K562 (cell line): ENCODE data around the gene LNPEP. TPM values are rescaled to one million over a fixed set of nuclear protein-coding genes. Genes with fewer than 3 reads are reported as not detected.

Source experiments
- ATAC-seq: fragments of 200-7000 bp; cut with Tn5 transposase; 3 replicates; pipeline ENCODE4 v1.9.1; 2020; ENCODE audit warnings: moderate library complexity
- BruUV-seq: library from RNA; stranded (reverse); fragments of 400-500 nt; replicated peaks from 2 replicates; lab custom pipeline; 2021; lab: Mats Ljungman, UMichigan
- CTCF ChIA-PET: fragments of 300-600 bp; formaldehyde crosslinking; extraction: SDS; loops from one replicate; lab custom pipeline; 2021; ENCODE audit warnings: low intra/inter-chr PET ratio; lab: Yijun Ruan, JAX
- POLR2A ChIA-PET: fragments of 300-600, 350-650 bp; sonication (Branson Sonifier 250); formaldehyde crosslinking; extraction: SDS; loops from one replicate; lab custom pipeline; 2021; ENCODE audit warnings: antibody characterized with exemption, inconsistent platforms; lab: Yijun Ruan, JAX
- DNase-seq, 4 experiments: peaks; one replicate each; pipeline versions ENCODE4 v3.0.0 to v3.0.0-alpha.2; 2011 to 2018; ENCODE audit warnings: low spot score in 3 of 4, mixed read lengths in 3 of 4; ENCODE audit errors: extremely low read depth in 1 of 4
- FAIRE-seq: peaks from 2 replicates; lab custom pipeline; 2011; peaks lifted over from hg19 to GRCh38; lab: Jason Lieb, UNC
- H2AFZ ChIP-seq: 2 replicates; pipeline ENCODE4 v1.6.0; 2011; ENCODE audit warnings: low read depth, low read length, control low read depth, inconsistent platforms
- H3K27ac ChIP-seq: fragments of 200-600 bp; 3 replicates; pipeline ENCODE4 v1.8.0; 2011; ENCODE audit warnings: low read depth, mild to moderate bottlenecking, control low read depth, inconsistent platforms, low read length, moderate library complexity, mixed read lengths; ENCODE audit errors: extremely low read depth
- H3K27me3 ChIP-seq, 2 experiments: fragments of 300-600 bp in 1 of 2; 2 replicates in 1 of 2; 3 replicates in 1 of 2; pipeline versions ENCODE4 v1.6.0 to v1.8.0; 2011; ENCODE audit warnings: inconsistent platforms in 2 of 2, low read length in 2 of 2, mild to moderate bottlenecking in 1 of 2, mixed read lengths in 1 of 2, moderate library complexity in 1 of 2; ENCODE audit not compliant: control insufficient read depth in 2 of 2, insufficient read depth in 2 of 2
- H3K36me3 ChIP-seq: fragments of 300-600 bp; 3 replicates; pipeline ENCODE4 v1.8.0; 2011; ENCODE audit warnings: mild to moderate bottlenecking, low read length, inconsistent platforms; ENCODE audit not compliant: control insufficient read depth, insufficient read depth
- H3K4me1 ChIP-seq, 2 experiments: fragments of 200-600 bp in 1 of 2; replicated peaks in 1 of 2; 2 replicates in 1 of 2; 3 replicates in 1 of 2; pipeline versions ENCODE4 v1.5.1 to v1.8.0; 2011; ENCODE audit warnings: inconsistent platforms in 2 of 2, low read length in 2 of 2, mild to moderate bottlenecking in 1 of 2, mixed read lengths in 1 of 2, moderate library complexity in 1 of 2; ENCODE audit not compliant: control insufficient read depth in 2 of 2, insufficient read depth in 2 of 2
- H3K4me2 ChIP-seq: 2 replicates; pipeline ENCODE4 v1.6.1; 2011; ENCODE audit warnings: low read length, control low read depth, inconsistent platforms, mixed read lengths; ENCODE audit not compliant: insufficient read depth
- H3K4me3 ChIP-seq: fragments of 200-600 bp; sonication (generic), shearing (Covaris generic); 2 replicates; pipeline ENCODE4 v1.5.1; 2016; ENCODE audit warnings: control low read depth, inconsistent platforms
- H3K79me2 ChIP-seq: fragments of 200-600 bp; 3 replicates; pipeline ENCODE4 v1.8.0; 2011; ENCODE audit warnings: low read length, inconsistent platforms; ENCODE audit not compliant: control insufficient read depth, insufficient read depth
- H3K9ac ChIP-seq, 2 experiments: 2 replicates each; pipeline versions ENCODE4 v1.6.0 to v1.6.1; 2011; ENCODE audit warnings: low read depth in 2 of 2, low read length in 2 of 2, control low read depth in 1 of 2, inconsistent platforms in 1 of 2, mild to moderate bottlenecking in 1 of 2, mixed read lengths in 1 of 2; ENCODE audit not compliant: insufficient read depth in 1 of 2
- H3K9me1 ChIP-seq: one replicate; pipeline ENCODE4 v1.6.0; 2011; ENCODE audit warnings: inconsistent platforms, mild to moderate bottlenecking, low read length, moderate library complexity; ENCODE audit not compliant: control insufficient read depth, insufficient read depth
- H3K9me3 ChIP-seq: replicated peaks from 2 replicates; pipeline ENCODE4 v1.5.1; 2011; ENCODE audit warnings: low read depth, low read length, inconsistent platforms; ENCODE audit not compliant: control insufficient read depth, insufficient read depth
- H4K20me1 ChIP-seq: replicated peaks from 2 replicates; pipeline ENCODE4 v1.6.1; 2011; ENCODE audit warnings: low read length, inconsistent platforms, mixed read lengths; ENCODE audit not compliant: control insufficient read depth, insufficient read depth
- EGR1 ChIP-seq: fragments of 450-650 bp; conservative IDR thresholded peaks from 2 replicates; pipeline ENCODE4 v1.6.1; 2017; ENCODE audit warnings: mild to moderate bottlenecking
- EP300 ChIP-seq: IDR thresholded peaks from 2 replicates; pipeline ENCODE4 v1.6.1; 2012; ENCODE audit warnings: low read length, improper control_type of control experiment
- HCFC1 ChIP-seq: IDR thresholded peaks from 2 replicates; pipeline ENCODE4 v1.6.1; 2012; ENCODE audit warnings: low read depth, low read length, improper control_type of control experiment
- LEF1 ChIP-seq: fragments of 450-650 bp; IDR thresholded peaks from 2 replicates; pipeline ENCODE4 v1.6.1; 2016; ENCODE audit warnings: mild to moderate bottlenecking
- MGA ChIP-seq: fragments of 450-650 bp; IDR thresholded peaks from 2 replicates; pipeline ENCODE4 v1.6.1; 2016; ENCODE audit warnings: mild to moderate bottlenecking, moderate library complexity
- NEUROD1 ChIP-seq: fragments of 150-350 bp; IDR thresholded peaks from 2 replicates; pipeline ENCODE4 v1.6.1; 2014; ENCODE audit warnings: borderline replicate concordance, low read length, low read depth; ENCODE audit not compliant: partially characterized antibody
- PYGO2 ChIP-seq: fragments of 450-650 bp; IDR thresholded peaks from 2 replicates; pipeline ENCODE4 v1.6.1; 2016; ENCODE audit warnings: mild to moderate bottlenecking, missing genetic modification characterization, moderate library complexity, missing compliant biosample characterization
- RNF2 ChIP-seq: sonication (generic); IDR thresholded peaks from 2 replicates; pipeline ENCODE4 v1.6.1; 2016
- TRIM25 ChIP-seq: fragments of 450-650 bp; IDR thresholded peaks from 2 replicates; pipeline ENCODE4 v1.7.0; 2016; ENCODE audit warnings: borderline replicate concordance
- ZNF212 ChIP-seq: fragments of 450-650 bp; formaldehyde crosslinking; IDR thresholded peaks from 2 replicates; pipeline ENCODE4 v1.4.0; 2020; ENCODE audit warnings: mild to moderate bottlenecking
- WGBS: fragments of 100-300 bp; shearing (Covaris generic); methylation state at CpG from one replicate; pipeline ENCODE4 v1.1.6; 2016; ENCODE audit warnings: low coverage, mixed read lengths; ENCODE audit not compliant: insufficient coverage; ENCODE audit errors: missing lambda C conversion rate; 5-methylcytosine and 5-hydroxymethylcytosine counted together
- in situ Hi-C: fragments of 300-500 bp; cut with MboI; formaldehyde crosslinking; loops from 4 replicates; pipeline ENCODE4 v1.15.0; 2018; ENCODE audit warnings: inconsistent platforms, mixed read lengths
- intact Hi-C: fragments of 100-400 bp; cut with micrococcal nuclease; formaldehyde crosslinking; loops from 2 replicates; pipeline ENCODE4 v1.14.2; 2022
- polyA plus RNA-seq, 8 experiments: library from polyadenylated mRNA; depleted of rRNA in 4 of 8; stranded (reverse) in 5 of 8; unstranded in 3 of 8; fragments of >200 nt; fragmentation: Nextera tagmentation in 2 of 8; fragmentation: Illumina TruSeq in 1 of 8; extraction: Ambion mirVana in 2 of 8; extraction: Trizol in 1 of 8; gene quantifications; 2 replicates each; pipeline versions ENCODE4 v1.2.1 to v1.2.3, GENCODE V29; 2011 to 2014; ENCODE audit warnings: inconsistent platforms in 1 of 8, missing spikeins in 1 of 8
- total RNA-seq, 7 experiments: library from RNA; depleted of rRNA in 6 of 7; stranded (reverse); fragments of >200 nt in 6 of 7; fragmentation: Illumina TruSeq in 2 of 7; extraction: Trizol in 2 of 7; gene quantifications; 2 replicates each; pipeline versions ENCODE4 v1.2.1 to v1.2.3, GENCODE V29; 2011 to 2021; ENCODE audit warnings: low replicate concordance in 1 of 7

The LNPEP gene
- total and polyA plus RNA-seq, 9 of the 15 experiments (the other 6 are each of a cell fraction or from before 2014, with no cell fraction given) = 2.6 to 27.9 (median 11.2) TPM

- ChIA-PET CTCF (no interaction called here), POLR2A (no interaction called here)
- no peak for FAIRE-seq
- H3K4me2 ChIP-seq = no peak overlapping the region
- no peak for DNase-seq
- no peaks in the 10 kb centered on the region for H3K36me3 ChIP-seq
- no peaks in the 10 kb centered on the region; a peak in 2 of 5 replicates for H3K4me1 ChIP-seq
- H2AFZ ChIP-seq = no peak overlapping the region
- H3K9me1 ChIP-seq = no peaks in the 10 kb centered on the region
- no TSS peak for BruUV-seq
- in situ Hi-C loops = no loop called here
- H3K4me3 ChIP-seq = no peak overlapping the region
- H3K27ac ChIP-seq = no peak overlapping the region
- H3K9ac ChIP-seq = no peak overlapping the region
- no peaks in the 10 kb centered on the region for H4K20me1 ChIP-seq
- WGBS = 69% methylated on average over 4 of the region's 4 CpGs
- no peaks in the 10 kb centered on the region for H3K79me2 ChIP-seq
- peak; percentile 69 for ATAC-seq
- no peaks in the 10 kb centered on the region for H3K9me3 ChIP-seq
- no peaks in the 10 kb centered on the region; a peak in 1 of 5 replicates for H3K27me3 ChIP-seq
- intact Hi-C loops = loop anchor here (10.0 kb wide), 1 partner anchor 426 kb away; no protein-coding TSS in a partner anchor
- no peak for TF ChIP-seq RNF2
- TF ChIP-seq LEF1 = no peak; the same call in 1 of the 2 replicates
- TF ChIP-seq ZNF212 (CRISPR knock-in tag) = no peak
- TF ChIP-seq EGR1 = no peak
- TF ChIP-seq NEUROD1 = no peak
- TF ChIP-seq MGA = peak; percentile 50; the same call in 1 of the 2 replicates
- TF ChIP-seq PYGO2 (tag) = peak; percentile 81
- peak; percentile 89; the same call in 1 of the 2 replicates for TF ChIP-seq EP300
- TF ChIP-seq TRIM25 = no peak
- TF ChIP-seq HCFC1 = no peak
These were observed 105.4 kb downstream of the LNPEP start for GRCh38 chr5:97041239-97041638.
